K562 (cell line): ENCODE measurements around the gene DGKB.

Experiments used
- CREB3 ChIP-seq: fragments of 450-650 bp; conservative IDR thresholded peaks from 2 replicates; pipeline ENCODE4 v1.6.1; 2016; ENCODE audit warnings: missing genetic modification characterization, low read depth, mild to moderate bottlenecking, missing compliant biosample characterization, moderate library complexity
- CTCF ChIP-seq, 3 experiments: IDR thresholded peaks in 2 of 3; conservative IDR thresholded peaks in 1 of 3; 2 replicates each; pipeline ENCODE4 v1.5.1; 2011 to 2012; ENCODE audit warnings: low read length in 3 of 3, mild to moderate bottlenecking in 3 of 3, control low read depth in 2 of 3, improper control_type of control experiment in 1 of 3, inconsistent platforms in 1 of 3, low read depth in 1 of 3, mixed read lengths in 1 of 3, moderate library complexity in 1 of 3; ENCODE audit not compliant: insufficient read depth in 2 of 3
- DACH1 ChIP-seq: fragments of 450-650 bp; IDR thresholded peaks from 2 replicates; pipeline ENCODE4 v1.6.1; 2018; ENCODE audit not compliant: partially characterized antibody
- FOXA3 ChIP-seq, 2 experiments: fragments of 450-650 bp in 1 of 2; sonication (generic) in 1 of 2; formaldehyde crosslinking; IDR thresholded peaks in 1 of 2; conservative IDR thresholded peaks in 1 of 2; 2 replicates each; pipeline versions ENCODE4 v1.4.0 to v1.8.0; 2020 to 2022; ENCODE audit warnings: mild to moderate bottlenecking in 2 of 2, missing genetic modification reagents in 1 of 2
- FOXK2 ChIP-seq, 2 experiments: fragments of 450-650 bp; IDR thresholded peaks in 1 of 2; conservative IDR thresholded peaks in 1 of 2; 2 replicates each; pipeline ENCODE4 v1.6.1; 2016; ENCODE audit warnings: low read depth in 2 of 2, mild to moderate bottlenecking in 1 of 2
- FOXP1 ChIP-seq: sonication (generic); formaldehyde crosslinking; IDR thresholded peaks from 2 replicates; pipeline ENCODE4 v1.8.0; 2022; ENCODE audit warnings: mild to moderate bottlenecking, missing genetic modification reagents
- GATAD2A ChIP-seq: fragments of 450-650 bp; IDR thresholded peaks from 2 replicates; pipeline ENCODE4 v1.6.1; 2017
- JUN ChIP-seq, 2 experiments: sonication (generic) in 1 of 2; formaldehyde crosslinking in 1 of 2; IDR thresholded peaks; 2 replicates each; pipeline versions ENCODE4 v1.6.1 to v1.8.0; 2012 to 2022; ENCODE audit warnings: borderline replicate concordance in 2 of 2, mild to moderate bottlenecking in 2 of 2, improper control_type of control experiment in 1 of 2, low read depth in 1 of 2, low read length in 1 of 2, missing genetic modification reagents in 1 of 2
- MAX ChIP-seq: sonication (generic); formaldehyde crosslinking; IDR thresholded peaks from 2 replicates; pipeline ENCODE4 v1.9.0; 2022; ENCODE audit warnings: mild to moderate bottlenecking, missing genetic modification reagents
- MCM7 ChIP-seq, 2 experiments: fragments of 450-650 bp; IDR thresholded peaks; 2 replicates each; pipeline ENCODE4 v1.6.1; 2016 to 2018
- POLR2AphosphoS2 ChIP-seq: IDR thresholded peaks from 2 replicates; pipeline ENCODE4 v1.6.1; 2012; ENCODE audit warnings: low read length, improper control_type of control experiment
- POLR2AphosphoS5 ChIP-seq: IDR thresholded peaks from 2 replicates; pipeline ENCODE4 v1.6.1; 2011; ENCODE audit warnings: mild to moderate bottlenecking, low read depth, low read length, moderate library complexity; ENCODE audit not compliant: control insufficient read depth, insufficient read depth
- ZNF232 ChIP-seq: sonication (generic); formaldehyde crosslinking; IDR thresholded peaks from 2 replicates; pipeline ENCODE4 v1.8.0; 2022; ENCODE audit warnings: mild to moderate bottlenecking, missing genetic modification reagents
- ZNF766 ChIP-seq: fragments of 200-800 bp; sonication (Bioruptor generic); conservative IDR thresholded peaks from 2 replicates; pipeline ENCODE4 v1.6.1; 2016; ENCODE audit warnings: missing genetic modification characterization, missing compliant biosample characterization

GRCh38 chr7:14690486-14690885 lies 212.1 kb downstream of the DGKB start:
- TF ChIP-seq POLR2AphosphoS2 (no peak), ZNF766 (CRISPR knock-in tag) (no peak), POLR2AphosphoS5 (no peak), JUN (IDR thresholded peaks at IDR 0.05; ENCODE audit: borderline replicate concordance, low read depth, low read length) (no peak), JUN (CRISPR knock-in tag; IDR thresholded peaks at IDR 0.05; ENCODE audit: borderline replicate concordance) (no peak), DACH1 (no peak), ZNF232 (CRISPR knock-in tag) (no peak), MCM7 (IDR thresholded peaks at IDR 0.05) (no peak), MAX (CRISPR knock-in tag) (no peak), FOXP1 (CRISPR knock-in tag) (no peak), CREB3 (tag) (no peak), GATAD2A (no peak), FOXA3 (CRISPR knock-in tag; conservative IDR thresholded peaks at IDR 0.05 in 1 of 2, IDR thresholded peaks at IDR 0.05 in 1 of 2) (no peak), FOXK2 (conservative IDR thresholded peaks at IDR 0.05 in 1 of 2, IDR thresholded peaks at IDR 0.05 in 1 of 2; ENCODE audit: low read depth in 2 of 2) (no peak), CTCF (IDR thresholded peaks at IDR 0.05 in 2 of 3, conservative IDR thresholded peaks at IDR 0.05 in 1 of 3; ENCODE audit: insufficient read depth in 2 of 3, low read depth in 1 of 3, low read length in 3 of 3) (no peak)
